ENCODE measurements around the gene C1QTNF9B. TPM values are rescaled to one million over a fixed set of nuclear protein-coding genes. Genes with fewer than 3 reads are reported as not detected.
"Not testable (repeated sequence)": the region's sequence is repeated elsewhere in the genome, so short reads cannot be mapped to it uniquely, and the experiment has no call there.

The C1QTNF9B gene
- total and polyA plus RNA-seq, 4 donors = 0.10 to 0.66 (median 0.22) TPM; not detected in 1

GRCh38 chr13:23884361-23884760, 12.9 kb downstream of the C1QTNF9B start:
- H3K4me1 ChIP-seq (ENCODE audit: control insufficient read depth, insufficient read depth, low read length); H3K9me3 ChIP-seq (ENCODE audit: control insufficient read depth, insufficient read depth, low read length); H3K36me3 ChIP-seq (ENCODE audit: control insufficient read depth, insufficient read depth, low read length); H3K27ac ChIP-seq (ENCODE audit: low read depth, low read length); H3K27me3 ChIP-seq (ENCODE audit: control insufficient read depth, insufficient read depth, low read length); H3K4me3 ChIP-seq (ENCODE audit: low read depth, low read length); DNase-seq (ENCODE audit: low read depth in 4 of 6, low spot score in 6 of 6): not testable (repeated sequence)
- WGBS (ENCODE audit: insufficient coverage) = no CpG with 5 or more reads among the region's 3 CpGs

- no CpG with 5 or more reads among the region's 4 CpGs for WGBS (ENCODE audit: insufficient coverage)
Measured at GRCh38 chr13:23883255-23883654, 14.0 kb downstream of the C1QTNF9B start.

GRCh38 chr13:23881402-23881800, 15.9 kb downstream of the C1QTNF9B start:
- H3K4me3 ChIP-seq (ENCODE audit: low read depth, low read length); DNase-seq (ENCODE audit: low read depth in 4 of 6, low spot score in 6 of 6); H3K27me3 ChIP-seq (ENCODE audit: control insufficient read depth, insufficient read depth, low read length); H3K9me3 ChIP-seq (ENCODE audit: control insufficient read depth, insufficient read depth, low read length); H3K36me3 ChIP-seq (ENCODE audit: control insufficient read depth, insufficient read depth, low read length); H3K27ac ChIP-seq (ENCODE audit: low read depth, low read length); H3K4me1 ChIP-seq (ENCODE audit: control insufficient read depth, insufficient read depth, low read length): not testable (repeated sequence)
- WGBS (ENCODE audit: insufficient coverage) = 68% methylated on average over 3 of the region's 8 CpGs

More at GRCh38 chr13:23883255-23883654, 14.0 kb downstream of the C1QTNF9B start:
- Histone ChIP-seq H3K9me3 (ENCODE audit: control insufficient read depth, insufficient read depth, low read length) (no peaks in the 10 kb centered on the region), H3K4me1 (ENCODE audit: control insufficient read depth, insufficient read depth, low read length) (no peaks in the 10 kb centered on the region), H3K27ac (ENCODE audit: low read depth, low read length) (no peak overlapping the region), H3K4me3 (ENCODE audit: low read depth, low read length) (no peak overlapping the region), H3K27me3 (ENCODE audit: control insufficient read depth, insufficient read depth, low read length) (no peaks in the 10 kb centered on the region), H3K36me3 (ENCODE audit: control insufficient read depth, insufficient read depth, low read length) (peaks cover 10% of the 10 kb centered on the region)
- DNase-seq (ENCODE audit: low read depth in 4 of 6, low spot score in 6 of 6) = no peak

- DNase-seq (ENCODE audit: low read depth in 4 of 6, low spot score in 6 of 6) = peak in 1 of 6 donors; percentile 47
- not testable (repeated sequence) for H3K9me3 ChIP-seq (ENCODE audit: control insufficient read depth, insufficient read depth, low read length); H3K27me3 ChIP-seq (ENCODE audit: control insufficient read depth, insufficient read depth, low read length); H3K4me1 ChIP-seq (ENCODE audit: control insufficient read depth, insufficient read depth, low read length); H3K36me3 ChIP-seq (ENCODE audit: control insufficient read depth, insufficient read depth, low read length); H3K27ac ChIP-seq (ENCODE audit: low read depth, low read length); H3K4me3 ChIP-seq (ENCODE audit: low read depth, low read length)
- 80% methylated on average over 1 of the region's 18 CpGs for WGBS (ENCODE audit: insufficient coverage)
Measured at GRCh38 chr13:23880493-23881401, 16.6 kb downstream of the C1QTNF9B start.

GRCh38 chr13:23877286-23877685, 20.0 kb downstream of the C1QTNF9B start:
- H3K27me3 ChIP-seq (ENCODE audit: control insufficient read depth, insufficient read depth, low read length) = no peaks in the 10 kb centered on the region
- H3K4me3 ChIP-seq (ENCODE audit: low read depth, low read length) = no peak overlapping the region
- H3K4me1 ChIP-seq (ENCODE audit: control insufficient read depth, insufficient read depth, low read length) = no peaks in the 10 kb centered on the region
- H3K36me3 ChIP-seq (ENCODE audit: control insufficient read depth, insufficient read depth, low read length) = peaks cover 5% of the 10 kb centered on the region
- no peaks in the 10 kb centered on the region for H3K9me3 ChIP-seq (ENCODE audit: control insufficient read depth, insufficient read depth, low read length)
- H3K27ac ChIP-seq (ENCODE audit: low read depth, low read length) = no peak overlapping the region
- WGBS (ENCODE audit: insufficient coverage) = no CpG with 5 or more reads among the region's 4 CpGs
- DNase-seq (ENCODE audit: low read depth in 4 of 6, low spot score in 6 of 6) = no peak

- DNase-seq (ENCODE audit: low read depth in 4 of 6, low spot score in 6 of 6) = no peak
- no peaks in the 10 kb centered on the region for H3K4me1 ChIP-seq (ENCODE audit: control insufficient read depth, insufficient read depth, low read length)
- WGBS (ENCODE audit: insufficient coverage) = 100% methylated on average over 1 of the region's 2 CpGs
- no peak overlapping the region for H3K27ac ChIP-seq (ENCODE audit: low read depth, low read length)
- no peaks in the 10 kb centered on the region for H3K9me3 ChIP-seq (ENCODE audit: control insufficient read depth, insufficient read depth, low read length)
- peaks cover 3% of the 10 kb centered on the region for H3K36me3 ChIP-seq (ENCODE audit: control insufficient read depth, insufficient read depth, low read length)
- H3K27me3 ChIP-seq (ENCODE audit: control insufficient read depth, insufficient read depth, low read length) = no peaks in the 10 kb centered on the region
- H3K4me3 ChIP-seq (ENCODE audit: low read depth, low read length) = no peak overlapping the region
Measured at GRCh38 chr13:23876265-23876664, 21.0 kb downstream of the C1QTNF9B start.

- no peak overlapping the region for H3K4me3 ChIP-seq (ENCODE audit: low read depth, low read length)
- H3K4me1 ChIP-seq (ENCODE audit: control insufficient read depth, insufficient read depth, low read length) = peaks cover 3% of the 10 kb centered on the region
- H3K27ac ChIP-seq (ENCODE audit: low read depth, low read length) = no peak overlapping the region
- no peaks in the 10 kb centered on the region for H3K27me3 ChIP-seq (ENCODE audit: control insufficient read depth, insufficient read depth, low read length)
- DNase-seq (ENCODE audit: low read depth in 4 of 6, low spot score in 6 of 6) = peak in 3 of 6 donors; percentile 35 to 86 (median 73)
- no peaks in the 10 kb centered on the region for H3K36me3 ChIP-seq (ENCODE audit: control insufficient read depth, insufficient read depth, low read length)
- WGBS (ENCODE audit: insufficient coverage) = no CpG with 5 or more reads among the region's 2 CpGs
- no peaks in the 10 kb centered on the region for H3K9me3 ChIP-seq (ENCODE audit: control insufficient read depth, insufficient read depth, low read length)
Measured at GRCh38 chr13:23871616-23872220, 25.6 kb downstream of the C1QTNF9B start.

- Histone ChIP-seq H3K36me3 (ENCODE audit: control insufficient read depth, insufficient read depth, low read length) (no peaks in the 10 kb centered on the region), H3K4me1 (ENCODE audit: control insufficient read depth, insufficient read depth, low read length) (peaks cover 3% of the 10 kb centered on the region)
- WGBS (ENCODE audit: insufficient coverage) = 84% methylated on average over 3 of the region's 12 CpGs
Measured at GRCh38 chr13:23870356-23871140, 26.8 kb downstream of the C1QTNF9B start.

GRCh38 chr13:23868521-23868920, 28.8 kb downstream of the C1QTNF9B start:
- Histone ChIP-seq H3K27ac (ENCODE audit: low read depth, low read length) (no peak overlapping the region), H3K4me1 (ENCODE audit: control insufficient read depth, insufficient read depth, low read length) (peaks cover 3% of the 10 kb centered on the region), H3K4me3 (ENCODE audit: low read depth, low read length) (no peak overlapping the region), H3K9me3 (ENCODE audit: control insufficient read depth, insufficient read depth, low read length) (no peaks in the 10 kb centered on the region), H3K36me3 (ENCODE audit: control insufficient read depth, insufficient read depth, low read length) (no peaks in the 10 kb centered on the region), H3K27me3 (ENCODE audit: control insufficient read depth, insufficient read depth, low read length) (no peaks in the 10 kb centered on the region)
- WGBS (ENCODE audit: insufficient coverage) = no CpG with 5 or more reads among the region's 5 CpGs
- no peak for DNase-seq (ENCODE audit: low read depth in 4 of 6, low spot score in 6 of 6)

More at GRCh38 chr13:23870356-23871140, 26.8 kb downstream of the C1QTNF9B start:
- no peaks in the 10 kb centered on the region for H3K27me3 ChIP-seq (ENCODE audit: control insufficient read depth, insufficient read depth, low read length)
- no peak for DNase-seq (ENCODE audit: low read depth in 4 of 6, low spot score in 6 of 6)
- no peak overlapping the region for H3K4me3 ChIP-seq (ENCODE audit: low read depth, low read length)
- H3K9me3 ChIP-seq (ENCODE audit: control insufficient read depth, insufficient read depth, low read length) = no peaks in the 10 kb centered on the region
- no peak overlapping the region for H3K27ac ChIP-seq (ENCODE audit: low read depth, low read length)

Measured in spinal cord (tissue), 10 donors.